PC-3 (cell line): ENCODE data around the gene STEAP1B.

Experiments
- CTCF ChIP-seq: fragments of 300-600 bp; sonication (generic); conservative IDR thresholded peaks from 2 replicates; pipeline ENCODE4 v1.5.1; 2017; ENCODE audit warnings: antibody characterized with exemption, low read depth, mild to moderate bottlenecking, low read length
- EZH2 ChIP-seq: fragments of 300-600 bp; sonication (generic); IDR thresholded peaks from one replicate; pipeline ENCODE4 v1.6.1; 2017; ENCODE audit warnings: antibody characterized with exemption, mild to moderate bottlenecking, low read length; ENCODE audit not compliant: unreplicated experiment

- TF ChIP-seq EZH2 (no peak), CTCF (no peak)
Observed at GRCh38 chr7:22386206-22386858, 113.7 kb downstream of the STEAP1B start.
